HEK293 (cell line): Measurements from ENCODE around the gene SPINT4.

ENCODE experiments used
- CTCF ChIA-PET: fragments of 350-600 bp; formaldehyde crosslinking; extraction: SDS; loops from one replicate; lab custom pipeline; 2021; ENCODE audit warnings: antibody characterized with exemption; lab: Yijun Ruan, JAX
- POLR2A ChIA-PET: fragments of 300-600 bp; formaldehyde crosslinking; extraction: SDS; loops from one replicate; lab custom pipeline; 2020; ENCODE audit warnings: antibody characterized with exemption, inconsistent platforms; lab: Yijun Ruan, JAX
- H3K27ac ChIP-seq: fragments of 200-500 bp; sonication (Bioruptor generic); 2 replicates; pipeline ENCODE4 v1.5.1; 2014; ENCODE audit warnings: low read depth, low read length, control low read depth, inconsistent platforms; ENCODE audit errors: extremely low read depth
- H3K36me3 ChIP-seq, 2 experiments: fragments of 200-500 bp in 1 of 2; sonication (Bioruptor generic) in 1 of 2; 1 replicate in 1 of 2; 2 replicates in 1 of 2; pipeline ENCODE4 v1.5.1; 2014 to 2017; ENCODE audit warnings: inconsistent platforms in 2 of 2, low read length in 2 of 2; ENCODE audit not compliant: control insufficient read depth in 2 of 2, insufficient read depth in 1 of 2
- H3K4me1 ChIP-seq: fragments of 200-500 bp; sonication (Bioruptor generic); 2 replicates; pipeline ENCODE4 v1.5.1; 2014; ENCODE audit warnings: mild to moderate bottlenecking, low read length, inconsistent platforms; ENCODE audit not compliant: control insufficient read depth, insufficient read depth
- H3K4me3 ChIP-seq: 2 replicates; pipeline ENCODE4 v1.5.1; 2011; ENCODE audit warnings: low read depth, mild to moderate bottlenecking, control low read depth, low read length, moderate library complexity
- H3K9me3 ChIP-seq: fragments of 200-500 bp; sonication (Bioruptor generic); 2 replicates; pipeline ENCODE4 v1.5.1; 2014; ENCODE audit warnings: low read depth, low read length, inconsistent platforms; ENCODE audit not compliant: control insufficient read depth, insufficient read depth
- CTCF ChIP-seq: fragments of 450-650 bp; formaldehyde crosslinking; IDR thresholded peaks from 2 replicates; pipeline ENCODE4 v1.5.1; 2016; ENCODE audit warnings: missing biosample characterization, missing genetic modification characterization
- EGR2 ChIP-seq: fragments of 450-650 bp; formaldehyde crosslinking; IDR thresholded peaks from 2 replicates; pipeline ENCODE4 v1.5.1; 2016; ENCODE audit warnings: low read depth, missing biosample characterization, missing genetic modification characterization
- GLI2 ChIP-seq: fragments of 450-650 bp; formaldehyde crosslinking; IDR thresholded peaks from 2 replicates; pipeline ENCODE4; 2017; ENCODE audit warnings: missing biosample characterization, missing genetic modification characterization, low read depth, borderline replicate concordance
- KLF9 ChIP-seq: fragments of 450-650 bp; formaldehyde crosslinking; IDR thresholded peaks from 2 replicates; pipeline ENCODE4 v1.5.1; 2016; ENCODE audit warnings: missing biosample characterization, missing genetic modification characterization, low read depth
- MEIS1 ChIP-seq: sonication (generic); formaldehyde crosslinking; IDR thresholded peaks from 2 replicates; pipeline ENCODE4 v1.8.1; 2022; ENCODE audit warnings: missing genetic modification reagents, mild to moderate bottlenecking, borderline replicate concordance
- SETDB1 ChIP-seq: IDR thresholded peaks from one replicate; pipeline ENCODE4 v1.6.1; 2017; ENCODE audit warnings: mild to moderate bottlenecking, low read length, moderate library complexity, mixed read lengths; ENCODE audit not compliant: insufficient read length
- SP3 ChIP-seq: fragments of 450-650 bp; formaldehyde crosslinking; IDR thresholded peaks from 2 replicates; pipeline ENCODE4 v1.5.1; 2016; ENCODE audit warnings: missing biosample characterization, missing genetic modification characterization
- TRIM28 ChIP-seq: IDR thresholded peaks from 2 replicates; pipeline ENCODE4 v1.6.1; 2011; ENCODE audit warnings: low read length, control low read depth, borderline replicate concordance
- YY2 ChIP-seq: fragments of 450-650 bp; formaldehyde crosslinking; IDR thresholded peaks from 2 replicates; pipeline ENCODE4 v1.5.1; 2016; ENCODE audit warnings: missing biosample characterization, missing genetic modification characterization
- ZBTB10 ChIP-seq: fragments of 450-650 bp; formaldehyde crosslinking; IDR thresholded peaks from 2 replicates; pipeline ENCODE4 v1.5.1; 2016; ENCODE audit warnings: missing biosample characterization, missing genetic modification characterization
- ZNF157 ChIP-seq: fragments of 450-650 bp; formaldehyde crosslinking; IDR thresholded peaks from 2 replicates; pipeline ENCODE4 v1.5.1; 2016; ENCODE audit warnings: missing biosample characterization, missing genetic modification characterization
- ZNF24 ChIP-seq: fragments of 450-650 bp; formaldehyde crosslinking; IDR thresholded peaks from 2 replicates; pipeline ENCODE4 v1.5.1; 2016; ENCODE audit warnings: missing biosample characterization, missing genetic modification characterization
- ZNF391 ChIP-seq: fragments of 450-650 bp; formaldehyde crosslinking; IDR thresholded peaks from 2 replicates; pipeline ENCODE4 v1.5.1; 2016; ENCODE audit warnings: low read depth, missing biosample characterization, missing genetic modification characterization, borderline replicate concordance
- ZNF398 ChIP-seq: fragments of 450-650 bp; formaldehyde crosslinking; IDR thresholded peaks from 2 replicates; pipeline ENCODE4 v1.5.1; 2017; ENCODE audit warnings: missing biosample characterization, missing genetic modification characterization
- ZNF416 ChIP-seq: fragments of 450-650 bp; formaldehyde crosslinking; IDR thresholded peaks from 2 replicates; pipeline ENCODE4 v1.5.1; 2016; ENCODE audit warnings: missing biosample characterization, missing genetic modification characterization
- ZNF48 ChIP-seq: fragments of 450-650 bp; formaldehyde crosslinking; IDR thresholded peaks from 2 replicates; pipeline ENCODE4 v1.5.1; 2016; ENCODE audit warnings: missing biosample characterization, missing genetic modification characterization
- ZNF501 ChIP-seq: fragments of 450-650 bp; formaldehyde crosslinking; IDR thresholded peaks from 2 replicates; pipeline ENCODE4 v1.5.1; 2016; ENCODE audit warnings: missing biosample characterization, missing genetic modification characterization
- ZNF558 ChIP-seq: fragments of 450-650 bp; formaldehyde crosslinking; IDR thresholded peaks from 2 replicates; pipeline ENCODE4 v1.5.1; 2016; ENCODE audit warnings: missing biosample characterization, missing genetic modification characterization
- TF ChIP-seq, protein P1 (sequence below): fragments of 450-650 bp; formaldehyde crosslinking; IDR thresholded peaks from 2 replicates; pipeline ENCODE4 v1.5.1; 2016; ENCODE audit warnings: missing biosample characterization, missing genetic modification characterization

SPINT4 gene

GRCh38 chr20:45727044-45727443 lies 4.9 kb downstream of the SPINT4 start (continued):
- no peak for TF ChIP-seq EGR2 (tag by site-specific recombination)

- Histone ChIP-seq H3K9me3 (no peaks in the 10 kb centered on the region), H3K36me3 (no peaks in the 10 kb centered on the region), H3K27ac (no peak overlapping the region), H3K4me3 (no peak overlapping the region), H3K4me1 (no peaks in the 10 kb centered on the region)
- CTCF ChIA-PET = interaction anchor here (0.7 kb wide), 1 partner anchor 256 kb away, joined by 3 read pairs; no protein-coding TSS in a partner anchor
- POLR2A ChIA-PET = no interaction called here
- TF ChIP-seq ZNF157 (tag by site-specific recombination) = no peak
- TF ChIP-seq ZNF416 (tag by site-specific recombination) = no peak
- TF ChIP-seq KLF9 = no peak
- no peak for TF ChIP-seq ZNF24 (tag by site-specific recombination)
- TF ChIP-seq SETDB1 = peak; percentile 60
- TF ChIP-seq TRIM28 = no peak
- TF ChIP-seq ZNF558 (tag by site-specific recombination) = no peak
- no peak for TF ChIP-seq GLI2 (tag by site-specific recombination)
These were observed 10.1 kb downstream of the SPINT4 start for GRCh38 chr20:45732199-45732598.

GRCh38 chr20:45735552-45735951 lies 13.4 kb downstream of the SPINT4 start:
- Histone ChIP-seq H3K4me1 (no peaks in the 10 kb centered on the region), H3K4me3 (no peak overlapping the region), H3K9me3 (no peaks in the 10 kb centered on the region), H3K27ac (no peak overlapping the region), H3K36me3 (no peaks in the 10 kb centered on the region)
- TF ChIP-seq CTCF (no peak), MEIS1 (CRISPR knock-in tag) (no peak), ZNF48 (tag by site-specific recombination) (no peak), SP3 (no peak), ZNF391 (tag by site-specific recombination) (no peak), YY2 (tag by site-specific recombination) (no peak)
- TF ChIP-seq, protein P1, sequence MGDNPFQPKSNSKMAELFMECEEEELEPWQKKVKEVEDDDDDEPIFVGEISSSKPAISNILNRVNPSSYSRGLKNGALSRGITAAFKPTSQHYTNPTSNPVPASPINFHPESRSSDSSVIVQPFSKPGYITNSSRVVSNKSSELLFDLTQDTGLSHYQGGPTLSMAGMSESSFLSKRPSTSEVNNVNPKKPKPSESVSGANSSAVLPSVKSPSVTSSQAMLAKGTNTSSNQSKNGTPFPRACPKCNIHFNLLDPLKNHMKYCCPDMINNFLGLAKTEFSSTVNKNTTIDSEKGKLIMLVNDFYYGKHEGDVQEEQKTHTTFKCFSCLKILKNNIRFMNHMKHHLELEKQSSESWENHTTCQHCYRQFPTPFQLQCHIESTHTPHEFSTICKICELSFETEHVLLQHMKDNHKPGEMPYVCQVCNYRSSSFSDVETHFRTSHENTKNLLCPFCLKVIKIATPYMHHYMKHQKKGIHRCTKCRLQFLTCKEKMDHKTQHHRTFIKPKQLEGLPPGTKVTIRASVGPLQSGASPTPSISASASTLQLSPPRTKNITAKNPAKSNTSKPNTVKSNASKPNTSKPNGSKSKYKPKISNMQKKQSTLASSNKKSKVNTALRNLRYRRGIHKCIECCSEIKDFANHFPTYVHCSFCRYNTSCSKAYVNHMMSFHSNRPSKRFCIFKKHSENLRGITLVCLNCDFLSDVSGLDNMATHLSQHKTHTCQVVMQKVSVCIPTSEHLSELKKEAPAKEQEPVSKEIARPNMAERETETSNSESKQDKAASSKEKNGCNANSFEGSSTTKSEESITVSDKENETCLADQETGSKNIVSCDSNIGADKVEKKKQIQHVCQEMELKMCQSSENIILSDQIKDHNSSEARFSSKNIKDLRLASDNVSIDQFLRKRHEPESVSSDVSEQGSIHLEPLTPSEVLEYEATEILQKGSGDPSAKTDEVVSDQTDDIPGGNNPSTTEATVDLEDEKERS (tag by site-specific recombination) = 0 out of 2 replicates have a peak, but pooled peaks have one; percentile 19
- POLR2A ChIA-PET = no interaction called here
- CTCF ChIA-PET = interaction anchor here (0.7 kb wide), 1 partner anchor 341 kb away, joined by 3 read pairs; no protein-coding TSS in a partner anchor

DNA sequence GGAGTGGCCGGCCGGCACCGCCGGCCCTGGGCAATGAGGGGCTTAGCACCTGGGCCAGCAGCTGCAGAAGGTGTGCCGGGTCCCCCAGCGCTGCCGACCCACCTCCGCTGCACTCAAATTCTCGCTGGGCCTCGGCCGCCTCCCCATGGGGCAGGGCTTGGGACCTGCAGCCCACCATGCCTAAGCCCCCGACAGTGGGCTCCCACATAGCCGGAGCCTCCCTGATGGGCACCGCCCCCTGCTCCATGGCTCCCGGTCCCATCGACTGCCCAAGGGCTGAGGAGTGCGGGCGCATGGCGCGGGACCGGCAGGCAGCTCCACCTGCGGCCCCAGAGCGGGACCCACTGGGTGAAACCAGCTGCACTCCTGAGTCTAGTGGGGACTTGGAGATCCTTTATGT lies 13.8 kb downstream of the SPINT4 start:
- Histone ChIP-seq H3K9me3 (no peaks in the 10 kb centered on the region), H3K4me3 (no peak overlapping the region), H3K4me1 (no peaks in the 10 kb centered on the region), H3K36me3 (no peaks in the 10 kb centered on the region), H3K27ac (no peak overlapping the region)
- POLR2A ChIA-PET = no interaction called here
- TF ChIP-seq ZNF398 (tag by site-specific recombination) (no peak), ZNF501 (tag by site-specific recombination) (no peak), ZBTB10 (no peak)
- CTCF ChIA-PET = no interaction called here
